Islet of Langerhans (tissue), 1 donor: Measurements from ENCODE around the gene NFIL3.

Experiments
- FAIRE-seq: peaks from one replicate; lab custom pipeline; 2011; peaks lifted over from hg19 to GRCh38; lab: Jason Lieb, UNC

The NFIL3 gene

DNA sequence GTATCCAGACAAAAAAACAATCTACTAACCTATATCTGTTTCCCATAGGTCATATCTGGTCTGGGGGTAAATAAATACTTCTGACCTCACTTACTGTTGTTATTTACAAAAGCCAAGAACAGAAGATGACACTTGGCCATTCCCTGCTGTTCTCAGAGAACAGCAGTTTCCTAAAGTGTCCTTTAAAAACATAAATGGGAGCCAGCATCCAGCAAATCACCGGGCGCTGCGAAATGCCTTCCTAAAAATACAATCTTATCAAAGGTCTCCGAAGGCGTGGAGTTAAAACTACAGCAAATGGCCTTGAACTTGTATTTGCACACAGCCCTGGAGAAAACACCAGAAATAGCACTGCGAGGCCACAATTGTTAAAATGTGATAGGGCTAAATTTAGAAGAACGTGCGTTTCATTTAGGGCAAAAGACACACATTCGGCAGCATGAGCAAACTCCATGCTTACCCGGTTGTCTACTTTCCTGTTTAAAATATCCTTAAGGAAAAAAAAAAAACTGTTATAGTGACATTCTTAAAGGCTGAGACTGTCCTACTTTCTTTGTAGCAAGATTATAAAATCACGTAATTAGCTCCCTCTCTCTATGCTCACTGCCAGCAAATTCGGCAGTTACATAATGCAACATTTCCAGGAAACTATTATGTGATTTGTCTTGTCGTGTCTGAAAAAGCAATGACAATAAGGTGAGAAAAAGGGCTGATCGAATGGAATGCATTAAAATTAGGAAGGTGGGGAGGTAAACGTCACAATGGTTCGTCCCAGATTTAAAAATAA, 1.5 kb downstream of the NFIL3 start:
- FAIRE-seq: peak; percentile 56

- no peak for FAIRE-seq
These were observed 2.4 kb downstream of the NFIL3 start for GRCh38 chr9:91421128-91421765.

GRCh38 chr9:91420501-91421127, 3.0 kb downstream of the NFIL3 start:
- no peak for FAIRE-seq

DNA sequence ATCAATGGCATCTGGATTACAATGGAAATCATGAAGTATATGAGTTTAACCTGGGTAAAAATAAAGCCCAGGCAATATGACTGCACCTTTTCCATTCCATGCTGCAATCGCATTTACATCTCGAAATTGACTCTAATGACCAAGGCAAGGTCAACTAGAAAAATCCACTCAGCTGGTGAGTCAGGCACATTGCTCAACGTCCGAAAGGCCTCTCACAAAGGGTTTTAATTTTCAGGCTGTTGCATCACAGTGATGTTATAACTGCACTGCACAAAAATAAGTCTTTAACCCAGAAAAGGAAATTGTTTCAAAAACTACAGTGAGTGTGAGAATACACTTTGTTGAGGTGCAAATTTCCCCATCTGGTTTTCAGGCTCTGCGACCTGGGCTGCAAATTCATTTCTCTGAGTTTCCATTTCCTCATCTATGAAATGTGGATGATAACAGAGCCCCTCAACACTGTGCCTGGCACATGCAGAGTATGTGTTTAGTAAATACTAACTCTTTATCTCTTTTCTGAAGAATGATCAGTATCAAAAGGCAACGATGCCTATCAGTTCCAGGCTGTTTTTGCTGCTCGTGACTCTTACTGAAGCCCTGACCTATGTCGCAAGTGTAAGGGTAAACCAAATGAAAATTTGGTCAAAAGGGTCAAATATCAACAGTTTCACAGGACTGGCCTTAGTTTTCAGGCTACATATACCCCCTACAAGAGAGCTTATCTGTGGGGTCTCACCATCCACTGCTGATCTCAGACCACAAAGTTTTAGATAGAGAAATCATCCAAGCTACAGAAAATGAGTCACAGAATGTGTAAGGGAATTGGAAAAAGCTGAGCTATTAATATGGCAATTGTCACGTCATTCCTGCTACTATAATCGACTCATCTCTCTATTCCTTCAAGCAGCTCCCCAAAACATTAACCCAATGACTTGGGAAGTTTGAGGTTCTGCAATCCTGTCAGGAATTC, 4.1 kb downstream of the NFIL3 start:
- no peak for FAIRE-seq

- FAIRE-seq: peak; percentile 13
These were observed 5.4 kb downstream of the NFIL3 start for GRCh38 chr9:91418215-91418610.

DNA sequence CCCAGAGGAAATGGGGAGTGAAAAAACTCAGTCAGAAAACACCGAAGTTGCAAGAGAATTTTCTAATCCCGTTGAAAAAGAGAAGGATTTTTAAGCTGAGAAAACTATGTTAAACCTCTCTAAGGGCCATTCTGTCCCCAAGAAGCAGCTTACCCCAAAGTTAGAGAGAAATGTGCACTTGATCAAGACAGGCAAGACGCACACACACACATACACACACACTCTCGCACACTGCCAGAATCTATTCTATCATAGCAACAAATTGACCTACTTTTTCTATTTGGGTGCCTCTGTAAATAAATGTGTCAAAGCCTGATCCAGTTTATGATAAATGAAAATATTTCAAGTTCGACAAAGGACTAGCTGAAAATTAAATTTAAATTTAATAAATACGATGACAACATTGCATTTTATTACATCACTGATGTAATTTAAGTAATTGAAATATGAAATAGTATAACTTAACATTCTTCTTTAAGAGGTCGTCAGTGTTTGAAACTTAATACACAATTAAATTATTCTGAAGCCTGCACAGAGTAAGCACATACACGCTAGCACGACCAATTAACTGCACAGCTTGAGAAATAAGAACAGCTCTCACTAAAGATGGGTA, 5.9 kb downstream of the NFIL3 start:
- peak; percentile 100 for FAIRE-seq

GRCh38 chr9:91416096-91416712, 7.4 kb downstream of the NFIL3 start:
- peak; percentile 97 for FAIRE-seq

DNA sequence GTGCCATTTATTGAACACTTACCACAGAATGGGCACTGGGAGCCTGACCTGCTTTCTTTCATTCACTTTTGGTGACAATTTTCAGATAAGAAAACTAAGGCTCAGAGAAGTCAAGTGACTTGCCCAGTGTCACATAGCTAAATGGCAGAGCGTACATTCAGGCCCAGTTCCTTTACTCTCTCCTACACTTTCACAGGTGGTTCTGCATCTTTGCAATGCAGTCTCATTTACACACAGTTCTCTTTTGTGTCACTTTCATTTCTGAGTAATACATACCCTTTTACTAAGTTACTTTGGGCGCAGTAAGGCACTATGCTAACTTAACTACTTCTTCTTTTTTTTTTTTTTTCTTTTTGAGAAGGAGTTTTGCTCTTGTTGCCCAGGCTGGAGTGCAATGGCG, 8.3 kb downstream of the NFIL3 start:
- FAIRE-seq: no peak

DNA sequence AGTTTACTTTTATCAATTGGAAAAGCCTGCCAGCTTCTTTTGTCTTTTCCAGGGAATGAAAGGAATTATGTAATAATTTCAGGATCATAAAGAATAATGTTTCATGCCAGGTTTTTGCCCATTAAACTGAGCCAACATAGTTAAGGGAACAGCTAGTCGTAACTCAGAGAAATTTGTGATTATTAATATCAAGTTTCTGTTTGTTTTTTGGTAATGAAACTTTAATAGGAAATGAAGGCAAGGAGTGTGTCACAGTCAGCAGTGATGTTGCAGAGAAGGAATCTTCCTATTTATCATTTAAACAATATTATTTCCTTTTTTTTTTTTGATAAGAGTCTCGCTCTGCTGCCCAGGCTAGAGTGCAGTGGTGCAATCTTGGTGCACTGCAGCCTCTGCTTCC, 10.7 kb downstream of the NFIL3 start:
- FAIRE-seq: no peak

GRCh38 chr9:91411096-91411771, 12.4 kb downstream of the NFIL3 start:
- FAIRE-seq: no peak

DNA sequence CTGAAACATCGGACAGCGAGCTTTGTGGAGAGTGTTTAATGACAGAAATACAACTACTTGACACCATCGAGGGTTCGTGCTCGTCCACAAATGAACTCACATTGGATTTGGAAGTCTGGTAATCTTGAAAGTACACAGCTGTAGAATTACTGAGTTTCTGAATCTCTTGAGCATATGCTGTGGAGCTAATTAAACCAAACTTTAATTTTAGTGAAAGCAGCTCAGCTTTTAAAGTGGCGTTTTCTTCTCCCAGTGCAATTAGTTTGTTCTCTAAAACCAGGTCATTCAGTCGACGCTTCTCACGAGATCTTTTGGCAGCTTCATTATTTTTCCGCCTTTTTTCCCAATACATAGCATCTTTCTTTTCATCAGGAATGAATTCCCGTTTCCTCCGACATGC, 13.5 kb downstream of the NFIL3 start:
- no peak for FAIRE-seq

- no peak for FAIRE-seq
These were observed 15.2 kb downstream of the NFIL3 start for GRCh38 chr9:91408475-91408874.

DNA sequence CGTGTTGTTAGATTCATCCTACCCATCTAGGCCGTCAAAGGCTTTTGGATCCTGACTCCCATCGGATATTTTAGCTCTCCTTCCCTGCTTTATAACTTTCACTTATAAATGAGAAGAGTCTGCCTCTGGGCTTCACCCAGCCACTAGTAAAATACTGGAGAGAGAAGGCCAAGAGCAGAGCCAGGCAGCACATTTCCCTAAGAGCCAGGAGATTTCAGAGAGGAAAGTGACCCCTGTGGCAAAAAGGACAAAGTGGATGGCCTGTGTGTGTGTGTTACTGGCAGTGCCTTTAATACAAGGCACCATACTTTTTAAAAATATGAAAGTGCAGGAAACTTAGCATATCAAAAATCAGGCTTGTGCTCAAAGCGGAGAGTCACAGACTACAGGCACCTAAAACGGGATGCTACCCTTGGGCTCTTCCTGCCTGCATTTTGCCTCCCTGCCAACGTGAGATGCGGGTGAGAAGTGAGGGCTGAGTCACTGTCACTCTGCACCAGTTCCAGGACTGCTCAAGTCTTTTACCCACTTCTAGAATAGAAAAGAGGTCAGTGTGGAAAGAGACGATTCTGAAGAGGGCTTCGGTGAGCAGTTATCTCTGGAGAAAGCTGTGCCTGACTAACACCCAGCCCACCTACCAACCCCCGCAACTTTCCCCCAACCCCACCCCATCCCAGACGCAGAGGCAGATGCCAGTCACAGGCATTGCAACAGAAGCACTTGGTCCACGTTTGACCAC, 15.9 kb downstream of the NFIL3 start:
- FAIRE-seq: no peak

DNA sequence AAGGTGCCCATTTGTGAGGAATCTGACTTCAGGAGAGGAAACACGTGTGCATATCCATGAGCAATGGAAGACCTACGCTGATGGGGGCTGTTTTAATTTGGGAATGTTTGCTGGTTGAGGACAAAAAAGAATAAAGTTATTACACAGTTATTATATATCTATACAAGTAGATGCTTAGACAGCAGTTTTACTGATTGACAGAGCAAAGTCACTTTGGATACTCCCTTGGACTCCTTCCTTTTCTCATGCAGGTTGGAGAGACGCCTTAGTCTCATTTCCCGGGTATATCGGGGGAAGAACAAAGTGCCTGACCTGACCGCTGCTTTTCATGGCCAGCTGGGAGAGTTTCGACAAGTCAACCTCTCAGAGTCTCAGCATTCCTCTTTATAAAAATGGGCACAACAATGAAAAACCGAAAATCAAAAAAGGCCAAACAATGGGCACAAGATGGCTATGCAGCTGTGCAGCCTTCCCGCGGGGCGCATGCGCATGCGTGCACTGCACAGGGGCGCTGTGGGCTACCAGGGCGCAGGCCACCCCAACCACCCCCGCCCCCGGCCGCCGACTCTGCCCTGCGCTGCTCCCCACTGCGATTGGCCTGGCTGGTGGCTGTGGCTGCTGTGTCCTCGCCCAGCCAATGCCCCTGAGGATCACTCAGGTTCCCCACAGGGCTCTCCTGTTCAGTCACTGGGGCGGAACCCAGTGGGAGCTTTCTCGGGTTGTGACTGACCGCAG, 18.1 kb downstream of the NFIL3 start:
- FAIRE-seq: no peak

- no peak for FAIRE-seq
These were observed 19.7 kb downstream of the NFIL3 start for GRCh38 chr9:91403665-91404543.

DNA sequence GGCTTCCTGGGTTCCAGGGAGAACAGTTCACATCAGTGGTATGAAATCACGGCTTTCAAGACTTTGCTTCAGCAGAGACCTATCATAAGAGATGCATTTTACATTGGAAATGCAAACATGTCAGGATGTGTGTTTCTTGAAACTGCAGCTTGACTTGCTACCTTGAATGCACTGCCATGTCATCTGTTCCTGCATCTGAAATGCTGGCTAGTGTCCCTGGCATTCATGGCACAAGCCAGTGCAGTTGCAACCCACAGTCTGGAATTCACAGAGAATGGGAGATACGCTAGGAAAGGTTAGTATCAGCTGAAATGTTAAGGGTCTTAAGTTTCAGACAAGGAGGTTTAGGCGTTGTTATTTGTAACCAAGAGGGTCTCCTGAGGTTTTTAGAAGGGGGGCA, 24.7 kb downstream of the NFIL3 start:
- no peak for FAIRE-seq

- no peak for FAIRE-seq
These were observed 27.8 kb downstream of the NFIL3 start for GRCh38 chr9:91395553-91396471.
